Progenitor cell of endocrine pancreas (in vitro differentiated cells): ENCODE measurements around the gene TUBA1B. TPM values are rescaled to one million over a fixed set of nuclear protein-coding genes. Genes with fewer than 3 reads are reported as not detected.

ENCODE experiments used
- DNase-seq: peaks from one replicate; pipeline ENCODE4 v3.0.0; 2021; ENCODE audit warnings: low spot score; ENCODE audit not compliant: unreplicated experiment
- H3K27ac Mint-ChIP-seq: 2 replicates; pipeline ENCODE4 v1.8.0; 2021; ENCODE audit warnings: mild to moderate bottlenecking, moderate library complexity, mixed read lengths
- H3K27me3 Mint-ChIP-seq: 2 replicates; pipeline ENCODE4 v1.8.0; 2021; ENCODE audit warnings: mixed read lengths
- H3K36me3 Mint-ChIP-seq: 2 replicates; pipeline ENCODE4 v1.8.0; 2022; ENCODE audit warnings: mixed read lengths; ENCODE audit not compliant: insufficient read depth
- H3K4me1 Mint-ChIP-seq: 2 replicates; pipeline ENCODE4 v1.8.0; 2021; ENCODE audit warnings: low read depth, mixed read lengths
- H3K4me3 Mint-ChIP-seq: 2 replicates; pipeline ENCODE4 v1.8.0; 2021; ENCODE audit warnings: low read depth, mild to moderate bottlenecking, moderate library complexity, mixed read lengths
- H3K9me3 Mint-ChIP-seq: 2 replicates; pipeline ENCODE4 v1.8.0; 2021; ENCODE audit warnings: low read depth, mixed read lengths
- CTCF ChIP-seq: fragments of 200-600 bp; sonication (generic); IDR thresholded peaks from one replicate; pipeline ENCODE4 v1.5.0; 2021; ENCODE audit warnings: antibody characterized with exemption, mild to moderate bottlenecking; ENCODE audit not compliant: unreplicated experiment
- total RNA-seq: library from RNA; stranded (reverse); gene quantifications from 2 replicates; pipeline ENCODE4 v1.2.1, GENCODE V29; 2021

TUBA1B gene
- total RNA-seq, 1 donor from 2014 or later = 1,023 TPM

- peaks cover 19% of the 10 kb centered on the region for H3K4me1 Mint-ChIP-seq
- TF ChIP-seq CTCF = no peak
- peak overlapping the region; percentile 98 for H3K4me3 Mint-ChIP-seq
- H3K36me3 Mint-ChIP-seq = peaks cover 2% of the 10 kb centered on the region
- H3K27me3 Mint-ChIP-seq = no peaks in the 10 kb centered on the region
- peak overlapping the region; percentile 99 for H3K27ac Mint-ChIP-seq
- DNase-seq = no peak
- H3K9me3 Mint-ChIP-seq = no peaks in the 10 kb centered on the region
These were observed 21.3 kb downstream of the TUBA1B start for GRCh38 chr12:49109641-49110463.

- Mint-ChIP-seq H3K36me3 (peaks cover 4% of the 10 kb centered on the region), H3K27me3 (no peaks in the 10 kb centered on the region), H3K9me3 (no peaks in the 10 kb centered on the region), H3K4me1 (peaks cover 19% of the 10 kb centered on the region), H3K4me3 (peak overlapping the region; percentile 98), H3K27ac (peak overlapping the region; percentile 96)
- no peak for TF ChIP-seq CTCF
- no peak for DNase-seq
These were observed 22.2 kb downstream of the TUBA1B start for GRCh38 chr12:49108958-49109404.

- Mint-ChIP-seq H3K4me3 (no peak overlapping the region), H3K9me3 (no peaks in the 10 kb centered on the region), H3K27me3 (no peaks in the 10 kb centered on the region), H3K27ac (no peak overlapping the region), H3K36me3 (peaks cover 8% of the 10 kb centered on the region), H3K4me1 (peaks cover 15% of the 10 kb centered on the region)
- no peak for DNase-seq
- no peak for TF ChIP-seq CTCF
These were observed 25.6 kb downstream of the TUBA1B start for GRCh38 chr12:49105504-49106084.

GRCh38 chr12:49104822-49105221 is 26.4 kb downstream of the TUBA1B start:
- H3K27me3 Mint-ChIP-seq = no peaks in the 10 kb centered on the region
- H3K4me1 Mint-ChIP-seq = peaks cover 14% of the 10 kb centered on the region
- no peak for DNase-seq
- H3K4me3 Mint-ChIP-seq = no peak overlapping the region
- peaks cover 10% of the 10 kb centered on the region for H3K36me3 Mint-ChIP-seq
- H3K9me3 Mint-ChIP-seq = no peaks in the 10 kb centered on the region
- no peak overlapping the region for H3K27ac Mint-ChIP-seq
- TF ChIP-seq CTCF = no peak

GRCh38 chr12:49100380-49100779 is 30.8 kb downstream of the TUBA1B start:
- Mint-ChIP-seq H3K4me1 (peaks cover 3% of the 10 kb centered on the region), H3K27ac (no peak overlapping the region), H3K4me3 (no peak overlapping the region), H3K36me3 (peaks cover 22% of the 10 kb centered on the region), H3K9me3 (no peaks in the 10 kb centered on the region), H3K27me3 (peaks cover 7% of the 10 kb centered on the region)
- no peak for TF ChIP-seq CTCF
- no peak for DNase-seq
